ENCODE data around the gene DNM3. TPM values are rescaled to one million over a fixed set of nuclear protein-coding genes. Genes with fewer than 3 reads are reported as not detected.

Gene DNM3
- total and polyA plus RNA-seq, 2 of the 8 experiments (the other 6 are each of a cell fraction or from before 2014, with no cell fraction given): 2.0 to 8.5 TPM

- H3K56ac ChIP-seq (replicated peaks; ENCODE audit: insufficient read length, low read depth, low read length): no peak overlapping the region
- no peak overlapping the region for H3K4ac ChIP-seq (replicated peaks; ENCODE audit: insufficient read length, low read depth, low read length)
- H3K79me1 ChIP-seq (ENCODE audit: low read depth, low read length): no peaks in the 10 kb centered on the region
- no peak overlapping the region for H2BK5ac ChIP-seq (ENCODE audit: low read depth, low read length)
- no peaks in the 10 kb centered on the region for H3K36me3 ChIP-seq (ENCODE audit: control insufficient read depth in 2 of 4, insufficient read depth in 4 of 4, low read length in 3 of 4)
- H3K4me1 ChIP-seq (replicated peaks in 1 of 4; ENCODE audit: control insufficient read depth in 3 of 4, insufficient read depth in 4 of 4, low read length in 3 of 4): no peaks in the 10 kb centered on the region
- no peak overlapping the region for H3K4me2 ChIP-seq (ENCODE audit: insufficient read depth in 1 of 2, low read depth in 2 of 2, low read length in 2 of 2)
- ChIA-PET POLR2A (ENCODE audit: partially characterized antibody) (no interaction called here), CTCF (ENCODE audit: partially characterized antibody) (interaction anchor here (1.4 kb wide), 1 partner anchor 16 kb away, joined by 5 read pairs; no protein-coding TSS in a partner anchor)
- no peak overlapping the region for H2BK20ac ChIP-seq (ENCODE audit: low read length)
- no peak overlapping the region for H2BK12ac ChIP-seq (ENCODE audit: low read depth, low read length)
- no peak overlapping the region for H3K9ac ChIP-seq (replicated peaks in 1 of 4; ENCODE audit: extremely low read depth in 1 of 4, low read depth in 3 of 4, low read length in 3 of 4)
- no peak overlapping the region for H2BK120ac ChIP-seq (replicated peaks; ENCODE audit: low read depth, low read length)
- WGBS, 2 experiments (ENCODE audit: extremely low coverage in 1 of 2, insufficient coverage in 1 of 2, insufficient read length in 1 of 2, insufficient replicate concordance in 2 of 2, low coverage in 1 of 2, low lambda C conversion rate in 2 of 2, missing lambda C conversion rate in 1 of 2): 91% methylated on average over 4 of the region's 4 CpGs; no CpG with 5 or more reads in 1 of the 2 experiments
- no peak overlapping the region for H2AK5ac ChIP-seq (ENCODE audit: low read depth, low read length)
- H3K23me2 ChIP-seq (ENCODE audit: low read depth, low read length): no peaks in the 10 kb centered on the region
- TF ChIP-seq TBP (IDR thresholded peaks at IDR 0.05; ENCODE audit: low read depth, low read length) (no peak), CREB1 (IDR thresholded peaks at IDR 0.05) (no peak), YY1 (IDR thresholded peaks at IDR 0.05; ENCODE audit: low read depth, low read length) (no peak), TCF12 (IDR thresholded peaks at IDR 0.05; ENCODE audit: low read depth, low read length) (no peak), SUZ12 (IDR thresholded peaks at IDR 0.05; ENCODE audit: low read length) (no peak)
- no peaks in the 10 kb centered on the region for H4K20me1 ChIP-seq (replicated peaks in 1 of 2; ENCODE audit: control insufficient read depth in 1 of 2, insufficient read depth in 2 of 2, low read length in 2 of 2)
- no peak overlapping the region for H3K18ac ChIP-seq (ENCODE audit: extremely low read depth, low read length)
- no peak overlapping the region for H2AFZ ChIP-seq (ENCODE audit: low read length)
- no peak overlapping the region for H4K8ac ChIP-seq (ENCODE audit: extremely low read depth, insufficient read depth, low read length)
- no peak overlapping the region for H4K91ac ChIP-seq (replicated peaks; ENCODE audit: insufficient read length, low read length)
- no peak overlapping the region for H4K5ac ChIP-seq (ENCODE audit: insufficient read length, low read depth, low read length)
- no peaks in the 10 kb centered on the region for H3K27me3 ChIP-seq (replicated peaks in 1 of 4; ENCODE audit: control insufficient read depth in 3 of 4, extremely low read depth in 1 of 4, insufficient read depth in 3 of 4, low read length in 3 of 4)
- no peak overlapping the region for H2BK15ac ChIP-seq (ENCODE audit: low read length)
- H3K23ac ChIP-seq (ENCODE audit: insufficient read length): no peak overlapping the region
- H3K27ac ChIP-seq (ENCODE audit: low read depth, low read length): no peak overlapping the region
- FAIRE-seq: no peak
- H3K4me3 ChIP-seq (ENCODE audit: extremely low read depth in 1 of 4, insufficient read depth in 2 of 4, low read depth in 3 of 4, low read length in 4 of 4): no peak overlapping the region
- H3K79me2 ChIP-seq (ENCODE audit: control insufficient read depth in 1 of 2, insufficient read depth in 2 of 2, low read length in 2 of 2): no peaks in the 10 kb centered on the region
- DNase-seq (ENCODE audit: low read depth in 1 of 2, low spot score in 2 of 2): no peak
- no peak overlapping the region for H3K14ac ChIP-seq (ENCODE audit: insufficient read length)
- no peaks in the 10 kb centered on the region for H3K9me3 ChIP-seq (ENCODE audit: insufficient read depth in 2 of 2, low read depth in 1 of 2, low read length in 1 of 2)
Measured at GRCh38 chr1:172121081-172121717, 279.9 kb downstream of the DNM3 start.

All from H1 (cell line).